HepG2 (cell line): ENCODE results near the gene XRCC2. TPM values are rescaled to one million over a fixed set of nuclear protein-coding genes. Genes with fewer than 3 reads are reported as not detected.

Experiments used
- ATAC-seq: fragments of 200-7000 bp; cut with Tn5 transposase; 3 replicates; pipeline ENCODE4 v1.9.1; 2020; ENCODE audit warnings: mild to moderate bottlenecking, moderate library complexity
- BruUV-seq: library from RNA; stranded (reverse); fragments of 400-500 nt; replicated peaks from 2 replicates; lab custom pipeline; 2021; lab: Mats Ljungman, UMichigan
- CTCF ChIA-PET: fragments of 300-600 bp; formaldehyde crosslinking; extraction: SDS; loops from one replicate; lab custom pipeline; 2021; ENCODE audit warnings: low total read pairs, inconsistent platforms, low intra/inter-chr PET ratio; lab: Yijun Ruan, JAX
- POLR2A ChIA-PET: fragments of 350-600 bp; sonication (Branson Sonifier 250); formaldehyde crosslinking; loops from one replicate; lab custom pipeline; 2020; ENCODE audit warnings: antibody characterized with exemption, inconsistent platforms; lab: Yijun Ruan, JAX
- DNase-seq: peaks from one replicate; pipeline ENCODE4 v3.0.0-alpha.2; 2015; ENCODE audit warnings: low spot score
- FAIRE-seq: peaks from 3 replicates; lab custom pipeline; 2011; peaks lifted over from hg19 to GRCh38; lab: Jason Lieb, UNC
- H2AFZ ChIP-seq: one replicate; pipeline ENCODE4 v1.6.1; 2011; ENCODE audit warnings: low read length, inconsistent platforms
- H3K27ac ChIP-seq: fragments of 300-600 bp; 3 replicates; pipeline ENCODE4 v1.8.0; 2011; ENCODE audit warnings: mixed run types, mild to moderate bottlenecking, mixed read lengths, low read length, inconsistent platforms; ENCODE audit not compliant: insufficient read depth; ENCODE audit errors: extremely low read length
- H3K27me3 ChIP-seq, 2 experiments: fragments of 200-600 bp in 1 of 2; 2 replicates in 1 of 2; 3 replicates in 1 of 2; pipeline versions ENCODE4 v1.6.0 to v1.8.0; 2011; ENCODE audit warnings: low read length in 2 of 2, mild to moderate bottlenecking in 2 of 2, moderate library complexity in 2 of 2, inconsistent platforms in 1 of 2; ENCODE audit not compliant: insufficient read depth in 2 of 2, control insufficient read depth in 1 of 2
- H3K36me3 ChIP-seq, 2 experiments: fragments of 200-600 bp in 1 of 2; replicated peaks in 1 of 2; 2 replicates in 1 of 2; 3 replicates in 1 of 2; pipeline versions ENCODE4 v1.5.1 to v1.8.0; 2011; ENCODE audit warnings: low read length in 2 of 2, inconsistent platforms in 1 of 2; ENCODE audit not compliant: insufficient read depth in 2 of 2, control insufficient read depth in 1 of 2
- H3K4me1 ChIP-seq: 2 replicates; pipeline ENCODE4 v1.5.1; 2012; ENCODE audit warnings: low read length, inconsistent platforms; ENCODE audit not compliant: insufficient read depth
- H3K4me2 ChIP-seq: 2 replicates; pipeline ENCODE4 v1.6.0; 2011; ENCODE audit warnings: low read depth, low read length, inconsistent platforms
- H3K4me3 ChIP-seq, 3 experiments: fragments of 200-600 bp in 1 of 3; sonication (generic), shearing (Covaris generic) in 1 of 3; replicated peaks in 1 of 3; 2 replicates each; pipeline ENCODE4 v1.5.1; 2011 to 2016; ENCODE audit warnings: low read length in 3 of 3, inconsistent platforms in 2 of 3, low read depth in 2 of 3, mild to moderate bottlenecking in 2 of 3, control low read depth in 1 of 3, mixed read lengths in 1 of 3; ENCODE audit not compliant: insufficient read depth in 1 of 3
- H3K79me2 ChIP-seq: one replicate; pipeline ENCODE4 v1.6.1; 2011; ENCODE audit warnings: low read length, inconsistent platforms; ENCODE audit not compliant: insufficient read depth
- H3K9ac ChIP-seq: 2 replicates; pipeline ENCODE4 v1.6.0; 2011; ENCODE audit warnings: mild to moderate bottlenecking, low read depth, low read length, inconsistent platforms; ENCODE audit not compliant: insufficient read depth
- H3K9me3 ChIP-seq: 2 replicates; pipeline ENCODE4 v1.5.1; 2012; ENCODE audit warnings: mild to moderate bottlenecking, low read length
- H4K20me1 ChIP-seq: 2 replicates; pipeline ENCODE4 v1.6.0; 2011; ENCODE audit warnings: inconsistent platforms, mild to moderate bottlenecking, low read length, moderate library complexity; ENCODE audit not compliant: insufficient read depth
- ATM ChIP-seq: fragments of 450-650 bp; IDR thresholded peaks from 2 replicates; pipeline ENCODE4 v1.7.1; 2017; ENCODE audit warnings: mild to moderate bottlenecking, borderline replicate concordance
- E2F5 ChIP-seq: sonication (generic); formaldehyde crosslinking; conservative IDR thresholded peaks from 2 replicates; pipeline ENCODE4 v1.4.0; 2020; ENCODE audit warnings: missing genetic modification reagents
- GATAD1 ChIP-seq: IDR thresholded peaks from 2 replicates; pipeline ENCODE4 v1.6.1; 2016; ENCODE audit warnings: missing genetic modification reagents, missing compliant biosample characterization
- GFI1 ChIP-seq: sonication (generic); formaldehyde crosslinking; IDR thresholded peaks from 2 replicates; pipeline ENCODE4 v1.5.0; 2020; ENCODE audit warnings: missing genetic modification reagents, mild to moderate bottlenecking, borderline replicate concordance
- KAT7 ChIP-seq: IDR thresholded peaks from 2 replicates; pipeline ENCODE4 v1.6.1; 2018; ENCODE audit warnings: borderline replicate concordance, missing compliant biosample characterization
- KDM5A ChIP-seq: fragments of 200-600 bp; sonication (generic); IDR thresholded peaks from 2 replicates; pipeline ENCODE4 v1.7.0; 2018; ENCODE audit warnings: antibody characterized with exemption, mild to moderate bottlenecking, low read length, borderline replicate concordance
- MATR3 ChIP-seq: sonication (generic); formaldehyde crosslinking; IDR thresholded peaks from 2 replicates; pipeline ENCODE4 v1.4.0; 2020; ENCODE audit warnings: missing genetic modification reagents
- NFE2L2 ChIP-seq: fragments of 150-350 bp; IDR thresholded peaks from 2 replicates; pipeline ENCODE4 v1.6.1; 2014; ENCODE audit warnings: low read length
- SMC3 ChIP-seq: IDR thresholded peaks from 2 replicates; pipeline ENCODE4 v1.6.1; 2011; ENCODE audit warnings: low read length, improper control_type of control experiment
- ZBTB38 ChIP-seq: sonication (generic); formaldehyde crosslinking; IDR thresholded peaks from 2 replicates; pipeline ENCODE4 v1.5.1; 2020; ENCODE audit warnings: mild to moderate bottlenecking, missing genetic modification reagents
- ZFAT ChIP-seq: sonication (generic); formaldehyde crosslinking; conservative IDR thresholded peaks from 2 replicates; pipeline ENCODE4 v1.8.1; 2023; ENCODE audit warnings: missing genetic modification reagents, inconsistent platforms
- ZNF580 ChIP-seq: IDR thresholded peaks from 2 replicates; pipeline ENCODE4 v1.6.1; 2016; ENCODE audit warnings: low read depth, borderline replicate concordance
- WGBS: methylation state at CpG from one replicate; pipeline ENCODE4 v1.1.6; 2017; ENCODE audit warnings: low lambda C conversion rate; 5-methylcytosine and 5-hydroxymethylcytosine counted together
- in situ Hi-C: cut with HindIII; loops from 2 replicates; pipeline ENCODE4 v1.10.0; 2017; ENCODE audit warnings: low pct_unique_long_range_greater_than_20kb; ENCODE audit not compliant: extremely low pct_ligation_motif_present
- intact Hi-C: fragments of 100-400 bp; cut with micrococcal nuclease; formaldehyde crosslinking; loops from one replicate; pipeline ENCODE4 v1.10.0; 2022; ENCODE audit not compliant: unreplicated experiment
- polyA plus RNA-seq, 8 experiments: library from polyadenylated mRNA; depleted of rRNA in 3 of 8; stranded (reverse) in 7 of 8; unstranded in 1 of 8; fragments of >200 nt; fragmentation: Illumina TruSeq in 4 of 8; extraction: Trizol in 4 of 8; gene quantifications; 2 replicates each; pipeline versions ENCODE4 v1.2.1 to v1.2.3, GENCODE V29; 2011 to 2016; ENCODE audit warnings: low read depth in 4 of 8, missing spikeins in 1 of 8, mixed read lengths in 1 of 8; ENCODE audit not compliant: insufficient read depth in 1 of 8
- total RNA-seq, 5 experiments: library from RNA; depleted of rRNA; stranded (reverse); fragments of >200 nt; fragmentation: Illumina TruSeq; extraction: Trizol; gene quantifications; 2 replicates each; pipeline ENCODE4 v1.2.3, GENCODE V29; 2016; ENCODE audit warnings: low read depth in 1 of 5
- TF ChIP-seq, protein P1 (sequence below): sonication (generic); formaldehyde crosslinking; IDR thresholded peaks from 2 replicates; pipeline ENCODE4 v1.4.0; 2020; ENCODE audit warnings: mild to moderate bottlenecking, low read depth, missing genetic modification reagents
- TF ChIP-seq, protein P2 (sequence below): sonication (generic); formaldehyde crosslinking; IDR thresholded peaks from 2 replicates; pipeline ENCODE4 v1.5.0; 2020; ENCODE audit warnings: mild to moderate bottlenecking, missing genetic modification reagents, borderline replicate concordance

XRCC2 gene
- total and polyA plus RNA-seq, 2 of the 13 experiments (the other 11 are each of a cell fraction or from before 2014, with no cell fraction given), result 3.8 to 14.5 TPM

- WGBS, result 38% methylated on average over 7 of the region's 7 CpGs
- H3K27ac ChIP-seq, result no peak overlapping the region
- FAIRE-seq, result no peak
- no peaks in the 10 kb centered on the region; a peak in 2 of 5 replicates for H3K27me3 ChIP-seq
- BruUV-seq, result no TSS peak
- ChIA-PET POLR2A (no interaction called here), CTCF (no interaction called here)
- H3K9me3 ChIP-seq, result no peaks in the 10 kb centered on the region
- DNase-seq, result no peak
- H4K20me1 ChIP-seq, result no peaks in the 10 kb centered on the region
- peaks cover 14% of the 10 kb centered on the region for H3K4me1 ChIP-seq
- ATAC-seq, result no peak
- no peak overlapping the region for H3K9ac ChIP-seq
- H3K79me2 ChIP-seq, result no peaks in the 10 kb centered on the region
- no peaks in the 10 kb centered on the region for H3K36me3 ChIP-seq
- in situ Hi-C loops, result no loop called here
- no peak overlapping the region for H2AFZ ChIP-seq
- no peak overlapping the region for H3K4me3 ChIP-seq
- intact Hi-C loops, result no loop called here
- no peak overlapping the region for H3K4me2 ChIP-seq
- TF ChIP-seq KDM5A, result no peak
- TF ChIP-seq, protein P1, sequence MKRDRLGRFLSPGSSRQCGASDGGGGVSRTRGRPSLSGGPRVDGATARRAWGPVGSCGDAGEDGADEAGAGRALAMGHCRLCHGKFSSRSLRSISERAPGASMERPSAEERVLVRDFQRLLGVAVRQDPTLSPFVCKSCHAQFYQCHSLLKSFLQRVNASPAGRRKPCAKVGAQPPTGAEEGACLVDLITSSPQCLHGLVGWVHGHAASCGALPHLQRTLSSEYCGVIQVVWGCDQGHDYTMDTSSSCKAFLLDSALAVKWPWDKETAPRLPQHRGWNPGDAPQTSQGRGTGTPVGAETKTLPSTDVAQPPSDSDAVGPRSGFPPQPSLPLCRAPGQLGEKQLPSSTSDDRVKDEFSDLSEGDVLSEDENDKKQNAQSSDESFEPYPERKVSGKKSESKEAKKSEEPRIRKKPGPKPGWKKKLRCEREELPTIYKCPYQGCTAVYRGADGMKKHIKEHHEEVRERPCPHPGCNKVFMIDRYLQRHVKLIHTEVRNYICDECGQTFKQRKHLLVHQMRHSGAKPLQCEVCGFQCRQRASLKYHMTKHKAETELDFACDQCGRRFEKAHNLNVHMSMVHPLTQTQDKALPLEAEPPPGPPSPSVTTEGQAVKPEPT (CRISPR knock-in tag), result no peak
- no peak for TF ChIP-seq GFI1 (CRISPR knock-in tag)
- TF ChIP-seq SMC3, result no peak
- TF ChIP-seq ZNF580 (CRISPR knock-in tag), result no peak
- TF ChIP-seq NFE2L2, result no peak
- no peak for TF ChIP-seq ZBTB38 (CRISPR knock-in tag)
- no peak for TF ChIP-seq KAT7 (CRISPR knock-in tag)
- no peak for TF ChIP-seq ATM
- no peak for TF ChIP-seq E2F5 (CRISPR knock-in tag)
- no peak for TF ChIP-seq GATAD1 (CRISPR knock-in tag)
- no peak for TF ChIP-seq MATR3 (CRISPR knock-in tag)
- no peak for TF ChIP-seq ZFAT (CRISPR knock-in tag)
- TF ChIP-seq, protein P2, sequence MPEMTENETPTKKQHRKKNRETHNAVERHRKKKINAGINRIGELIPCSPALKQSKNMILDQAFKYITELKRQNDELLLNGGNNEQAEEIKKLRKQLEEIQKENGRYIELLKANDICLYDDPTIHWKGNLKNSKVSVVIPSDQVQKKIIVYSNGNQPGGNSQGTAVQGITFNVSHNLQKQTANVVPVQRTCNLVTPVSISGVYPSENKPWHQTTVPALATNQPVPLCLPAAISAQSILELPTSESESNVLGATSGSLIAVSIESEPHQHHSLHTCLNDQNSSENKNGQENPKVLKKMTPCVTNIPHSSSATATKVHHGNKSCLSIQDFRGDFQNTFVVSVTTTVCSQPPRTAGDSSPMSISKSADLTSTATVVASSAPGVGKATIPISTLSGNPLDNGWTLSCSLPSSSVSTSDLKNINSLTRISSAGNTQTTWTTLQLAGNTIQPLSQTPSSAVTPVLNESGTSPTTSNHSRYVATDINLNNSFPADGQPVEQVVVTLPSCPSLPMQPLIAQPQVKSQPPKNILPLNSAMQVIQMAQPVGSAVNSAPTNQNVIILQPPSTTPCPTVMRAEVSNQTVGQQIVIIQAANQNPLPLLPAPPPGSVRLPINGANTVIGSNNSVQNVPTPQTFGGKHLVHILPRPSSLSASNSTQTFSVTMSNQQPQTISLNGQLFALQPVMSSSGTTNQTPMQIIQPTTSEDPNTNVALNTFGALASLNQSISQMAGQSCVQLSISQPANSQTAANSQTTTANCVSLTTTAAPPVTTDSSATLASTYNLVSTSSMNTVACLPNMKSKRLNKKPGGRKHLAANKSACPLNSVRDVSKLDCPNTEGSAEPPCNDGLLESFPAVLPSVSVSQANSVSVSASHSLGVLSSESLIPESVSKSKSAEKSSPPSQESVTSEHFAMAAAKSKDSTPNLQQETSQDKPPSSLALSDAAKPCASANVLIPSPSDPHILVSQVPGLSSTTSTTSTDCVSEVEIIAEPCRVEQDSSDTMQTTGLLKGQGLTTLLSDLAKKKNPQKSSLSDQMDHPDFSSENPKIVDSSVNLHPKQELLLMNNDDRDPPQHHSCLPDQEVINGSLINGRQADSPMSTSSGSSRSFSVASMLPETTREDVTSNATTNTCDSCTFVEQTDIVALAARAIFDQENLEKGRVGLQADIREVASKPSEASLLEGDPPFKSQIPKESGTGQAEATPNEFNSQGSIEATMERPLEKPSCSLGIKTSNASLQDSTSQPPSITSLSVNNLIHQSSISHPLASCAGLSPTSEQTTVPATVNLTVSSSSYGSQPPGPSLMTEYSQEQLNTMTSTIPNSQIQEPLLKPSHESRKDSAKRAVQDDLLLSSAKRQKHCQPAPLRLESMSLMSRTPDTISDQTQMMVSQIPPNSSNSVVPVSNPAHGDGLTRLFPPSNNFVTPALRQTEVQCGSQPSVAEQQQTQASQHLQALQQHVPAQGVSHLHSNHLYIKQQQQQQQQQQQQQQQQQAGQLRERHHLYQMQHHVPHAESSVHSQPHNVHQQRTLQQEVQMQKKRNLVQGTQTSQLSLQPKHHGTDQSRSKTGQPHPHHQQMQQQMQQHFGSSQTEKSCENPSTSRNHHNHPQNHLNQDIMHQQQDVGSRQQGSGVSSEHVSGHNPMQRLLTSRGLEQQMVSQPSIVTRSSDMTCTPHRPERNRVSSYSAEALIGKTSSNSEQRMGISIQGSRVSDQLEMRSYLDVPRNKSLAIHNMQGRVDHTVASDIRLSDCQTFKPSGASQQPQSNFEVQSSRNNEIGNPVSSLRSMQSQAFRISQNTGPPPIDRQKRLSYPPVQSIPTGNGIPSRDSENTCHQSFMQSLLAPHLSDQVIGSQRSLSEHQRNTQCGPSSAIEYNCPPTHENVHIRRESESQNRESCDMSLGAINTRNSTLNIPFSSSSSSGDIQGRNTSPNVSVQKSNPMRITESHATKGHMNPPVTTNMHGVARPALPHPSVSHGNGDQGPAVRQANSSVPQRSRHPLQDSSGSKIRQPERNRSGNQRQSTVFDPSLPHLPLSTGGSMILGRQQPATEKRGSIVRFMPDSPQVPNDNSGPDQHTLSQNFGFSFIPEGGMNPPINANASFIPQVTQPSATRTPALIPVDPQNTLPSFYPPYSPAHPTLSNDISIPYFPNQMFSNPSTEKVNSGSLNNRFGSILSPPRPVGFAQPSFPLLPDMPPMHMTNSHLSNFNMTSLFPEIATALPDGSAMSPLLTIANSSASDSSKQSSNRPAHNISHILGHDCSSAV, result no peak
Measured at GRCh38 chr7:152637920-152638580, 37.9 kb downstream of the XRCC2 start.
